Motor neuron (in vitro differentiated cells): ENCODE data around the gene WWOX. TPM values are rescaled to one million over a fixed set of nuclear protein-coding genes. Genes with fewer than 3 reads are reported as not detected.

Experiments
- ATAC-seq, 8 experiments: fragments of 200-7000 bp; cut with Tn5 transposase; replicated peaks in 6 of 8; 2 replicates each; pipeline ENCODE4 v1.8.0; 2021; ENCODE audit warnings: mild to moderate bottlenecking in 8 of 8, moderate library complexity in 8 of 8
- H3K27ac ChIP-seq, 2 donors: fragments of 250-450 bp; sonication (Bioruptor Pico); 2 replicates each; pipeline ENCODE4 v1.9.0; 2021; ENCODE audit warnings: antibody characterized with exemption in 2 of 2, mild to moderate bottlenecking in 2 of 2, moderate library complexity in 1 of 2
- H3K4me1 ChIP-seq, 2 donors: fragments of 250-450 bp; sonication (Bioruptor Pico); replicated peaks in 1 of 2; 2 replicates each; pipeline ENCODE4 v1.6.1; 2021; ENCODE audit warnings: antibody characterized with exemption in 2 of 2, mild to moderate bottlenecking in 2 of 2, moderate library complexity in 1 of 2
- H3K4me3 ChIP-seq, 5 donors: fragments of 250-450 bp; sonication (Bioruptor Pico); 2 replicates each; pipeline ENCODE4 v1.9.0; 2021; ENCODE audit warnings: antibody characterized with exemption in 5 of 5, mild to moderate bottlenecking in 5 of 5, moderate library complexity in 4 of 5
- WGBS, 10 experiments: fragments of 450-650 bp; shearing (Covaris generic); methylation state at CpG; one replicate each; pipeline ENCODE4 v1.0.0; 2022; 5-methylcytosine and 5-hydroxymethylcytosine counted together
- in situ Hi-C, 9 experiments: fragments of 400-800 bp; cut with MboI; loops; one replicate each; pipeline ENCODE4 v1.15.0; 2021; ENCODE audit warnings: low sequenced_read_pairs in 9 of 9, low pct_unique_long_range_greater_than_20kb in 2 of 9; ENCODE audit not compliant: unreplicated experiment in 9 of 9
- total RNA-seq, 8 experiments: library from RNA; unstranded; fragments of 300-600 nt; gene quantifications; 2 replicates each; pipeline versions ENCODE4 v1.2.3 to v1.2.4, GENCODE V29; 2022

Gene WWOX
- total RNA-seq, 8 experiments from 2014 or later, result 10.3 to 27.8 (median 12.3) TPM

GRCh38 chr16:78742501-78743283, 643.2 kb downstream of the WWOX start:
- Histone ChIP-seq H3K4me3 (no peak overlapping the region), H3K27ac (no peak overlapping the region), H3K4me1 (peaks cover 19 to 25% of the 10 kb centered on the region in 2 donors)
- ATAC-seq, result peak in 2 of 8 experiments; percentile 37 to 45
- in situ Hi-C loops, result no loop called here
- 64 to 100% (median 84%) methylated on average over 2 to 10 of the region's 21 CpGs for WGBS, 10 experiments

GRCh38 chr16:78743556-78743955, 644.1 kb downstream of the WWOX start:
- H3K4me3 ChIP-seq, result no peak overlapping the region
- peaks cover 22 to 30% of the 10 kb centered on the region in 2 donors for H3K4me1 ChIP-seq
- WGBS, 10 experiments, result 0 to 100% (median 81%) methylated on average over 1 to 4 of the region's 4 CpGs; no CpG with 5 or more reads in 2 of the 10 experiments
- no peak for ATAC-seq
- in situ Hi-C loops, result no loop called here
- H3K27ac ChIP-seq, result no peak overlapping the region

DNA sequence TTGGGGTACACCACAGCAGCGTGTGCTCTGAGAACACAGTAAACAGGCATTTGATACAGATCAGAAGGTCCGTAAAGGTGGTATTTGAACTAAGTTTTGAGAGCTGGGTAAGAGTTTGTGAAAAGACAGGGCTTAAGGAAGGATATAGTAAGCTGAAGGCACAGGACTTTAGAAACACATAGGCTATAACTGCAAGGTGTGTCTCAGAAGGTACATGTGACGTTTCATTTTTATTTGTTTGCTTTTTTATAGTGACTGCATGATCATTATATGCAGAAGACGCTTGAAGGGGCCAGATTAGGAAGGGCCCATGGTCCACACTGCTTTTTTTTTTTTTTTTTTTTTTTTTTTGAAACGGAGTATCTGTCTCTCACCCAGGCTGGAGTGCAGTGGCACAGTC, 644.6 kb downstream of the WWOX start:
- WGBS, 10 experiments, result 0 to 100% (median 95%) methylated on average over 1 to 5 of the region's 5 CpGs; no CpG with 5 or more reads in 1 of the 10 experiments
- Histone ChIP-seq H3K4me1 (peaks cover 28 to 35% of the 10 kb centered on the region in 2 donors), H3K27ac (no peak overlapping the region), H3K4me3 (no peak overlapping the region)
- in situ Hi-C loops, result no loop called here
- ATAC-seq, result no peak

GRCh38 chr16:78744796-78745107, 645.3 kb downstream of the WWOX start:
- H3K4me1 ChIP-seq, result peaks cover 32 to 42% of the 10 kb centered on the region in 2 donors
- H3K4me3 ChIP-seq, result no peak overlapping the region
- 0 to 100% (median 60%) methylated on average over 1 to 3 of the region's 3 CpGs; no CpG with 5 or more reads in 2 of the 10 experiments for WGBS, 10 experiments
- no peak overlapping the region for H3K27ac ChIP-seq
- ATAC-seq, result peak in 3 of 8 experiments; percentile 21 to 50 (median 24)
- in situ Hi-C loops, result no loop called here

- ATAC-seq, result peak in 3 of 8 experiments; percentile 20 to 44 (median 29)
- in situ Hi-C loops, result no loop called here
- no peak overlapping the region for H3K4me3 ChIP-seq
- no peak overlapping the region for H3K27ac ChIP-seq
- WGBS, 10 experiments, result 0 to 57% (median 16%) methylated on average over 1 to 5 of the region's 7 CpGs
- H3K4me1 ChIP-seq, result peaks cover 32 to 39% of the 10 kb centered on the region in 2 donors
Measured at GRCh38 chr16:78745108-78746019, 645.9 kb downstream of the WWOX start.

GRCh38 chr16:78746718-78747117, 647.3 kb downstream of the WWOX start:
- no peak overlapping the region for H3K27ac ChIP-seq
- ATAC-seq, result no peak
- in situ Hi-C loops, result no loop called here
- H3K4me1 ChIP-seq, result peaks cover 32 to 35% of the 10 kb centered on the region in 2 donors
- WGBS, 10 experiments, result 41 to 100% (median 94%) methylated on average over 2 of the region's 2 CpGs; no CpG with 5 or more reads in 4 of the 10 experiments
- H3K4me3 ChIP-seq, result no peak overlapping the region

- in situ Hi-C loops, result no loop called here
- 0 to 100% (median 46%) methylated on average over 1 to 9 of the region's 9 CpGs for WGBS, 10 experiments
- peaks cover 27 to 35% of the 10 kb centered on the region in 2 donors for H3K4me1 ChIP-seq
- H3K27ac ChIP-seq, result peak overlapping the region in 1 of 2 donors; percentile 27
- no peak overlapping the region for H3K4me3 ChIP-seq
- ATAC-seq, result peak in 6 of 8 experiments; percentile 90 to 93 (median 92)
Measured at GRCh38 chr16:78748220-78748929, 648.9 kb downstream of the WWOX start.

DNA sequence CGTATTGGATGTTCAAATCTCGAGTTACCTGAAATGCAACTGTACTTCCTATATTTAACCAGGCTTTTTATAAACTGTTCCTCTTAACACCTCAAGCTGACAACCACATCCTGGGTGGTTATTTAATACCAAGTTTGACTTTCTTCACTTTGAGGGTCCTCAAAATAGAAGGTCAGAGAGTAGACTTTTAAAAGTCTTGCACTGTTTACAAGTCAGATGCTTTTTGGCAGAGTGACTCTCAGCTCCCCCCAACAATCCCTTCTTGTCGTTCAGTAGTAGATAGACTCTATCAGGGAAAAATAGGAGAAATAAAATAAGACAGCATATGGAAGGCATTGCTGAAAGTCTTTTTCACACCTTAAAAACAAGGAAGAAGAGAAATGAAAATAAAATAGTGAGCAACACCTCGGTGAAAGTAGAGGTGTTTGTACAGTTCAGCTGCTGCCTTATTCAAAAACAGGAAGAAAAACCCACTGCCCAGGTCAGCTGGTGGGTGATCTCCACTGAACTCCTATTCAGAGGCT, 650.4 kb downstream of the WWOX start:
- in situ Hi-C loops, result no loop called here
- H3K4me3 ChIP-seq, result no peak overlapping the region

GRCh38 chr16:78750611-78751010, 651.2 kb downstream of the WWOX start:
- Histone ChIP-seq H3K4me3 (no peak overlapping the region), H3K27ac (no peak overlapping the region), H3K4me1 (peaks cover 21 to 22% of the 10 kb centered on the region in 2 donors)
- ATAC-seq, result no peak
- in situ Hi-C loops, result no loop called here
- WGBS, 10 experiments, result 38 to 100% (median 90%) methylated on average over 3 to 8 of the region's 8 CpGs; no CpG with 5 or more reads in 1 of the 10 experiments

More for the DNA sequence above, 650.4 kb downstream of the WWOX start:
- Histone ChIP-seq H3K4me1 (peaks cover 29 to 30% of the 10 kb centered on the region in 2 donors), H3K27ac (no peak overlapping the region)
- 31 to 100% (median 82%) methylated on average over 1 to 4 of the region's 4 CpGs for WGBS, 10 experiments
- no peak for ATAC-seq

- H3K4me3 ChIP-seq, result no peak overlapping the region
- ATAC-seq, result no peak
- peaks cover 18 to 19% of the 10 kb centered on the region in 2 donors for H3K4me1 ChIP-seq
- no peak overlapping the region for H3K27ac ChIP-seq
- 15 to 100% (median 79%) methylated on average over 2 to 3 of the region's 3 CpGs for WGBS, 10 experiments
- in situ Hi-C loops, result no loop called here
Measured at GRCh38 chr16:78751601-78752000, 652.1 kb downstream of the WWOX start.

DNA sequence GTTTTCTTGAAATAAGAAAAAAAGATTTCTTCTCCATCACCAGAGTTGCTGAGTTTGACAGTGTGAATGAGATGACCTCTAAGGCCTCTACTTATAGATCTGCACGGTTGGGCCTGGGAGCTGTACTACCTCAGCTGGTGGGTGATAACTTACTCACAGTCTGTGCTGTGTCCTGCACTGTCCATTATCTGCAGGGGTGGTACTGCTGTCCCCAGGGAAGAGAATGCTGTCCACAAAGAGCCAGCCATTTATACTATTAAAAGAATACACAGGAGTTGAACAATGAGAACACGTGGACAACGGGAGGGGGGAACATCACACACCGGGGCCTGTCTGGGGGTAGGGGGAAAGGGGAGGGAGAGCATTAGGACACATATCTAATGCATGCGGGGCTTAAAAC, 655.3 kb downstream of the WWOX start:
- peak in 5 of 8 experiments; percentile 20 to 81 (median 76) for ATAC-seq
- WGBS, 10 experiments, result 0 to 75% (median 31%) methylated on average over 1 of the region's 5 CpGs; no CpG with 5 or more reads in 4 of the 10 experiments
- in situ Hi-C loops, result no loop called here

DNA sequence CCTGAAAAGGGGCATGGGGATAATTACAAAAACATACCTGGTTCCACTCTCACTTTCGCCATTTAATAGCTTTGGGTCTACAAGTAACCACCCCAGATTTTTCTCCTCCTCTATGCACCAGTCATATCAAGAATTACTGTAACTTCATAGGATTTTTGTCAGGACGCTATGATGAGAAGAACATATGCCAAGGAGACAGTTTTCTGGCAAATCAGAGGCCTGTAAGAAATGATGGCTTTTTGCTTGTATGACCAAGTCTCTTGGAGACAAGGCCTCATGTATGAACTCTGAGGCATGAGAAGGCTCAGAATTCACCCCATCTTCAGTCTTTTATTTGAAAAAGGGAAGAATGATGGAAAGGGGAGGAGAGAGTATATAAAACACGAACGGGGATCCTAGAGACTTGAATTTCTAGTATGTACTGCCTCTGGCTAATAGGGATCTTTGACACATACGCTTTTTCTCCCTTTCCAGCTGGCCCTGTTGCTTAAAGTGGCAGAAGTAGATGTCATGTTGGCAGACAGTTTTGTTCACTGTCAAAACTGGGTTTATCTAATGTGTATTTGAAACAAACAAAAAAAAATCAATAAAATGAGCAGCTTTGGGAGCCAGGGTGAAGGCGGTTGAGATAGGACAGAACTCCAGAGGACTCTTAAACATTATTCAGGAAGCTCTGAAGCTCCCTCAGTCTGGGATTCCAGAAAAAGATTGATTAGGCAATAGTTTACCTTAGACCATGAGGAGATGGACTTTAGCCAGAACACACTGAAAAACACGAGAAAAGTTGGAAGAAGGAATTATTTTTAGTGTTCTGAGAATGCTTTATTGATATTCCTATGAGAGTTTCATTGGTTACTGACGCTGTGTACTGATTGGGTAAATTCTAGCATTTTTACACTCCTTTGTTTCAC, 656.6 kb downstream of the WWOX start:
- in situ Hi-C loops, result no loop called here
- H3K27ac ChIP-seq, result no peak overlapping the region
- H3K4me1 ChIP-seq, result peaks cover 5 to 7% of the 10 kb centered on the region in 2 donors
- no peak for ATAC-seq
- H3K4me3 ChIP-seq, result no peak overlapping the region
- 5 to 97% (median 87%) methylated on average over 2 to 8 of the region's 8 CpGs for WGBS, 10 experiments

More for the DNA sequence above, 655.3 kb downstream of the WWOX start:
- Histone ChIP-seq H3K4me1 (peaks cover 7 to 8% of the 10 kb centered on the region in 2 donors), H3K27ac (no peak overlapping the region), H3K4me3 (no peak overlapping the region)
